Lower lobe of right lung (tissue), 2 donors: Measurements from ENCODE around the gene ZPBP2. TPM values are rescaled to one million over a fixed set of nuclear protein-coding genes. Genes with fewer than 3 reads are reported as not detected.

ENCODE experiments used
- ATAC-seq, 2 donors: fragments of 200-7000 bp; cut with Tn5 transposase; one replicate each; pipeline ENCODE4 v1.9.1; 2020 to 2022; ENCODE audit warnings: mild to moderate bottlenecking in 2 of 2, moderate library complexity in 2 of 2
- DNase-seq: peaks from one replicate; pipeline ENCODE4 v3.0.0-alpha.2; 2020
- H3K27ac ChIP-seq: fragments of 200-600 bp; one replicate; pipeline ENCODE4 v1.8.0; 2022
- H3K27me3 ChIP-seq: fragments of 200-600 bp; one replicate; pipeline ENCODE4 v1.8.0; 2022; ENCODE audit warnings: low read depth
- H3K36me3 ChIP-seq: fragments of 200-600 bp; one replicate; pipeline ENCODE4 v1.8.0; 2022; ENCODE audit warnings: mild to moderate bottlenecking
- H3K4me1 ChIP-seq: fragments of 200-600 bp; one replicate; pipeline ENCODE4 v1.8.0; 2022
- H3K4me3 ChIP-seq: fragments of 200-600 bp; one replicate; pipeline ENCODE4 v1.8.0; 2022; ENCODE audit warnings: mild to moderate bottlenecking
- H3K9me3 ChIP-seq: fragments of 200-600 bp; one replicate; pipeline ENCODE4 v1.8.0; 2022
- CTCF ChIP-seq: fragments of 200-600 bp; IDR thresholded peaks from one replicate; pipeline ENCODE4 v1.8.0; 2022; ENCODE audit warnings: antibody characterized with exemption, mild to moderate bottlenecking
- intact Hi-C: fragments of 100-400 bp; cut with DNase I; formaldehyde crosslinking; loops from one replicate; pipeline ENCODE4 v1.11.0; 2022
- total RNA-seq: library from RNA; stranded (reverse); fragmentation: NEBNext Ultra II Directional; extraction: Animal tissue kit (Norgen Biotek cat#: 25700); gene quantifications from one replicate; pipeline ENCODE4 v1.2.1, GENCODE V29; 2021
- donor health status: DM: no; HTN: yes; CAD: no; lungs with severe emphysema.

Gene ZPBP2
- total RNA-seq, 1 donor from 2014 or later, result not detected

- no peaks in the 10 kb centered on the region for H3K4me1 ChIP-seq
- H3K9me3 ChIP-seq, result no peaks in the 10 kb centered on the region
- H3K27me3 ChIP-seq, result no peaks in the 10 kb centered on the region
- no peak overlapping the region for H3K4me3 ChIP-seq
- intact Hi-C loops, result no loop called here
- no peaks in the 10 kb centered on the region for H3K36me3 ChIP-seq
- TF ChIP-seq CTCF, result no peak
- DNase-seq (no peak), ATAC-seq (no peak)
- no peak overlapping the region for H3K27ac ChIP-seq
Observed at GRCh38 chr17:39903158-39903884, 35.3 kb downstream of the ZPBP2 start.

- Histone ChIP-seq H3K9me3 (no peaks in the 10 kb centered on the region), H3K4me3 (no peak overlapping the region), H3K27ac (no peak overlapping the region), H3K36me3 (peaks cover 6% of the 10 kb centered on the region), H3K27me3 (no peaks in the 10 kb centered on the region), H3K4me1 (no peaks in the 10 kb centered on the region)
- DNase-seq (no peak), ATAC-seq (no peak)
- no peak for TF ChIP-seq CTCF
- intact Hi-C loops, result no loop called here
Observed at GRCh38 chr17:39904990-39905288, 36.9 kb downstream of the ZPBP2 start.

GRCh38 chr17:39908789-39909352, 40.9 kb downstream of the ZPBP2 start:
- TF ChIP-seq CTCF, result no peak
- ATAC-seq, result no peak

GRCh38 chr17:39913989-39914388, 46.0 kb downstream of the ZPBP2 start:
- no peak for TF ChIP-seq CTCF
- no peaks in the 10 kb centered on the region for H3K4me1 ChIP-seq
- peaks cover 11% of the 10 kb centered on the region for H3K36me3 ChIP-seq
- ATAC-seq (no peak), DNase-seq (no peak)
- H3K4me3 ChIP-seq, result no peak overlapping the region
- H3K9me3 ChIP-seq, result no peaks in the 10 kb centered on the region
- no peak overlapping the region for H3K27ac ChIP-seq
- intact Hi-C loops, result no loop called here
- no peaks in the 10 kb centered on the region for H3K27me3 ChIP-seq

More at GRCh38 chr17:39908789-39909352, 40.9 kb downstream of the ZPBP2 start:
- Histone ChIP-seq H3K4me3 (no peak overlapping the region), H3K9me3 (no peaks in the 10 kb centered on the region), H3K27ac (no peak overlapping the region), H3K4me1 (no peaks in the 10 kb centered on the region), H3K36me3 (peaks cover 10% of the 10 kb centered on the region), H3K27me3 (no peaks in the 10 kb centered on the region)
- intact Hi-C loops, result no loop called here
- DNase-seq, result no peak

- peaks cover 18% of the 10 kb centered on the region for H3K36me3 ChIP-seq
- intact Hi-C loops, result no loop called here
- TF ChIP-seq CTCF, result no peak
Observed at GRCh38 chr17:39915559-39915958, 47.6 kb downstream of the ZPBP2 start.

More at GRCh38 chr17:39915559-39915958, 47.6 kb downstream of the ZPBP2 start:
- Histone ChIP-seq H3K27ac (no peak overlapping the region), H3K27me3 (no peaks in the 10 kb centered on the region), H3K9me3 (no peaks in the 10 kb centered on the region), H3K4me3 (no peak overlapping the region), H3K4me1 (no peaks in the 10 kb centered on the region)
- DNase-seq (no peak), ATAC-seq (no peak)
